HG03439 (cell line): ENCODE measurements around the gene RLN3.

Source experiments
- ATAC-seq: cut with Tn5 transposase; IDR thresholded peaks from one replicate; pipeline ENCODE4 v1.9.1; 2021; ENCODE audit warnings: mild to moderate bottlenecking, moderate library complexity; ENCODE audit not compliant: unreplicated experiment

The RLN3 gene

DNA sequence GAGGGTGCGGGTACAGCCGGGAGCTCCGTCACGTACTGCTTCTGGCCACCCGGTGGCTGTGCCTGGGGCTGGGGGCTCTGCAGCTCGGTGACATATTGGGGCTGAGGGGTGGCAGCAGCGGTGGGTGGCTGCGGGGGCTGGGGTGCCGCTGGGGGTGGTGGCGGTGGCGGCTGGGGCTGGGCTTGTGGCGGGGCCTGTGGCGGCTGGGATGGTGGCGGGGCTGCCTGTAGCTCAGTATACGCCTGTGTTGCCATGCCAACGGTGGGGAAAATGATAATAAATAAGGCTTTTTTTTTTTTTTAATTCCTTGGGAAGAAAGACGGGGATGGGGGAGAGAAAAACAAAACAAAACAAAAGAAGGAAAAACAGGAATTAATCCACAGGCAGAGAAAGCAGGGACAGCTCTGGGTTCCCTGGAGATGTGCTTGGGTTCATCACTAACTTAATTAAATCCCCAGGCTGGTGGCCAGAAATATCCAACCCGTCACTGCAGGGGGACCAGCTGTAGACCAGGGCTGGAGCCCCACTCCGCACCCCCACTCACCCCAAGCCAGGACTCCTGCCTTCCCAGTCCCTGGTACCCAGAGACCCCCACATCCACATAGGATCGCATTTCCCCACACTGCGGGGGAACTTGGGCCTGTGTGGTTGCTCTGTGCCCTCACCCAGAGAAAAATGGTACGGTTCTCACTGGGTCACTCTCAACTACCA, 34.2 kb upstream of the RLN3 start:
- ATAC-seq, result no peak

GRCh38 chr19:13995017-13995728, 32.8 kb upstream of the RLN3 start:
- ATAC-seq, result no peak

DNA sequence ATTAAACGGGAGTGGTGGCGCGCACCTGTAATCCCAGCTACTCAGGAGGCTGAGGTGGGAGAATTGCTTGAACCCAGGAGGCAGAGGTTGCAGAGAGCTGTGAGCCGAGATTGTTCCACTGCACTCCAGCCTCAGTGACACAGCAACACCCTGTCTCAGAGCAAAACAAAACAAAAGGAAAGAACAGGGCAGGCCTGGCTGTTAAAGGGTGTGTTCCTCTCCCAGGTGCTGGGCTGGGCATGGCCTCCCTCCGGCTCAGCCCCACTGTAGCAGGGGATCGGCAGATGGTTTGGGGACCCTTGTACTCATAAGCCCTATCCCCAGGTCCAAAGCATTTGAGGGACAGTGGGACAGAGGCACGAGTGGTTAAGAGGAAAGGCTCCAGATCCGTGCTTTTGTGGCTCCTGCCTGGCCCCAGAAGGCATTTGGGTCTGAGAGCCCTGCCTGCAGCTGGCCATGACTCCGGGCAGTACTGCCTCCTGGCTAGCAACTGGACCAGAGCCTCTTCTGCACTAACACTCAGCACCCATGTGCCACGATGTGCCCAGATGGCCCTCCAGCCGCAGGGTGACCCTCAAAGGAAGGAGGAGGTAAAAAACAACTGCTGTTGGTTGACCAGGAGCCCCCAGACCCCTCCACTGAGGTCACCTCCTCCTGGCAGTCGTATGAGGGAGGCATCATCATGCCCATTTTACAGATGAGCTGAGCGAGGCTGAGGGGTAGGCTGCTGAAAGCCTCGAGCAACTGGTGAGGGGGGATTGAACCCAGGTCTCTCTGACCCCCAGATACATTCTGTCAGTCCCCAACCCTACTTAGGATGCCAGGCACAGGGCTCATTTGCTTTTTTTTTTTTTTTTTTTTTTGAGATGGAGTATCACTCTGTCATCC, 31.8 kb upstream of the RLN3 start:
- ATAC-seq, result no peak

- ATAC-seq, result no peak
Observed at GRCh38 chr19:13996928-13997630, 30.9 kb upstream of the RLN3 start.

GRCh38 chr19:13997631-13997962, 30.4 kb upstream of the RLN3 start:
- no peak for ATAC-seq

GRCh38 chr19:13998426-13998825, 29.5 kb upstream of the RLN3 start:
- no peak for ATAC-seq

DNA sequence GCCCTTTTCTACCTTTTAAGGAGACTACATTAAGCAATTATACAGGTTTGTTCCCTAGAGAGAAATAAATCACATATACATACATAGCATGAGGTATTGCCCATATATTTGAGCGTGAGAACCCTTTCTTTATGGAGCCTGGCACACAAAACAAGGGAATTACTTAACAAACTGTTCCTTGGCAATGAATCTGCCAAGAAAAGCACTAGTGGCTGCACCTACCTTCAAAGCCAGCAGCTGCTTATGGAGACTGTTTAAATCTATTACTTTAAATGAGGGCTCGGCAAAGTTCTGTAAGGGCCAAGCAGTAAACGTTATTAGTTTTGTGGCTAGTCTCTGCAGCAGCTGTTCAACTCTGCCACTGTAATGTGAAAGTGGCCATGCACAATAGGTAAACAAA, 28.9 kb upstream of the RLN3 start:
- ATAC-seq, result no peak

- ATAC-seq, result no peak
Observed at GRCh38 chr19:14000691-14001375, 27.1 kb upstream of the RLN3 start.

GRCh38 chr19:14002571-14003250, 25.2 kb upstream of the RLN3 start:
- no peak for ATAC-seq

- no peak for ATAC-seq
Observed at GRCh38 chr19:14003251-14004055, 24.5 kb upstream of the RLN3 start.

DNA sequence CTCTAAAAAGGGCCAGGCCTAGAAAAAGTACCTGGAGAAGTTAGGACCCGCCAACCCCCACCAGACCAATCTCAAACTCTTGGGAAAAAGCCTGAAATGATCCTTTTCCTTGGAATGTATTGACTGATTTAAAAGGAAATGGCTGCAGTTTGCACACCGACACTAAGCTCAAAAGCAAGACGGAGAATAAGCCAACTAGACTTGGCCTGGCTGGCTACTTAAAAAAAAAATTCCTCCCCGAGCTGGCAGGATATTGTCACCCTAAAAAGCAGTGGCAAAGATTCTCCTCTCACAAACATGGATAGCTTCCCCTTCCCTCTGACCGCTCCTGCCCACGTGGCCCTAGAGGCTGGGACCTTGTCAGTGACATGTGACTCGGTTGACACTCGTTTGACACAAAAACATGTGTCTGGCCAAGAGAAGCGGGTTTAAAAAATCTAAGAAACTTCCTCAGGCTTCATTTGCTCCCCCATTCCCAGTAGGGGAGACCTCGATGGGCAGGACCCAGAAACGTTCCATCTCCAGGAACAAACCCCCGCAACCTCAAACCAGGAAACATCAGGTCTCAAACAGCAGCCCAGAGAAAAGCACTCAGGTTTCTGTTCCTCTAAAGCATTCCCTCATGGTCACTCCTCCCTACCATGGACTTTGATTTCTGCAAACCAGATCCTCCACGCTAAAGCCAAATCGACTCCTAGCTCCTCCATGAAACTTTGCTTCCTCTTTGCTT, 23.2 kb upstream of the RLN3 start:
- no peak for ATAC-seq

DNA sequence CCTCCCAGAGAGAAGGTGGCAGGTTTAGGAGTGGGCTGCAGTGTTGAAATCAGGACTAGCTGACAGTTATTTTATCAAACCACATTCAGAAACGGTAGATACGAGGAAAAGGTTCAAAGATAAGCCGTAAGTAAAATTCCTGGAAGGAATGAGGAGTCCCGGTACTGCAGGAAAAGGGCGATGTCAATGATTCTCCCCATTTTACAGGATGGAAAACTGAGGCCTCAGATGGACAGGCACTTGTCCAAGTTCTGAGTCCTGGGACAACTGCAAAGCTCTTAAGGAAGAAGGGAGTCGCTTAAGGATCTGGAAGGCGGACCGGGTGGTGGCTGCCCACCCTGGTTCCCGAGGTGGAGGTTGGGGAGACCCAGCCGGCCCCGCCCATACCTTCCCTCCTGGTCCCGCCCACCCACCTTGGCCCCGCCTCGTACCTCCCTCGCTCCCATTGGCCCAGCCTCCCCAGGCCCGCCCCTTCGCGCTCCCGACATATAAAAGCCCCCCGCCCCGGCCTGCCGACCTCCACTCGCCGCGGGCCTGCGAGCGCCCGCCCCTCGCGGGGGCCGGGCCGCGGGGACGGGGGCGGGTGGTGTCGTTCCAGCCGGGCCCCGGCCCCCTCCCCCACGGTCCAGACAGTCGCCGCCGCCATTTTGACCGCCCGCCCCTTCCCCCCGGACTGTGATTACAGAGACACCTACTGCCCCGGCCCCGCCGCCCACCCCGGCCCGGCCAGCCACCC, 22.4 kb upstream of the RLN3 start:
- peak; percentile 43 for ATAC-seq

GRCh38 chr19:14006085-14006765, 21.7 kb upstream of the RLN3 start, which contains the start of gene RFX1:
TSS of gene RFX1 (minus strand) at chr19:14006320. CDS start at chr19:13993843, 12,477 bp downstream.
- ATAC-seq, result peak; percentile 82

DNA sequence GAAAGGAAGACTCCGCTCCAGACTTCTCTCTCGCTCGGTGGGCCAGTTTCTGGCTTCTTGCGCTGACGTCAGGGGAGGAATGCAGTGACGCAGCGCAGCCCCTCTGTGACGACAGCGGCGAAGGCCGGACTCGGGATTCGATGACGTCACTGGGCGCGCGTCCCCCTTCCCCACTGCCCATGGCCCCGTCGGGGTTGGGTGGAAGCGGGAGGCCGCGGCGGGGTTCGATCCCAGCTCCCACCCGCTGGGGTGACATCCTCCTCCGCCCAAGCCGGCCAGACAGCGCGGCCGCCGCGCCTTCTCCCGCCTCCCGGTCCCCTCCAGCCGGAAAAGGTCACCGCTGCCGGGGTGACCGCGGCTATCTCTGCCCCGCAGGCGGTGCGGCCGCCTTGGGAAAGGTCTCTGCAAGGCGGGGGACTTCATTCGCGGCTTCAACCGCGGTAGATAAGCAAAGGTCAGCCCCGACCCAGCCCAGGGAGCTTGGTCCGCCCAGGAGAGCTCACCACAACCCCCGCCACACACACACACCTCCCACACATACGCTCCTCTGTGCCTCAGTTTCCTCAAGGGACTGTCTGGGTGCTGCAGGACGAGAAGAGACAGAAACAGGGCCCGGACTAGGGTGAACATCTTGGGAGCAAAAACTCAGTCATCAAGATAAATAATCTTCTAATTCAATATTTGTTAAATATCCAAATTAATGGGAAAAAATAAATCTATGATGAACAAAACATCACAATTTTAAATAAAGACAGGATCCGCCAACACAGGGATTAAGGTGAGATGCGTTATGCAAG, 21.0 kb upstream of the RLN3 start:
- peak; percentile 45 for ATAC-seq

GRCh38 chr19:14012378-14012915, 15.5 kb upstream of the RLN3 start:
- ATAC-seq, result no peak

DNA sequence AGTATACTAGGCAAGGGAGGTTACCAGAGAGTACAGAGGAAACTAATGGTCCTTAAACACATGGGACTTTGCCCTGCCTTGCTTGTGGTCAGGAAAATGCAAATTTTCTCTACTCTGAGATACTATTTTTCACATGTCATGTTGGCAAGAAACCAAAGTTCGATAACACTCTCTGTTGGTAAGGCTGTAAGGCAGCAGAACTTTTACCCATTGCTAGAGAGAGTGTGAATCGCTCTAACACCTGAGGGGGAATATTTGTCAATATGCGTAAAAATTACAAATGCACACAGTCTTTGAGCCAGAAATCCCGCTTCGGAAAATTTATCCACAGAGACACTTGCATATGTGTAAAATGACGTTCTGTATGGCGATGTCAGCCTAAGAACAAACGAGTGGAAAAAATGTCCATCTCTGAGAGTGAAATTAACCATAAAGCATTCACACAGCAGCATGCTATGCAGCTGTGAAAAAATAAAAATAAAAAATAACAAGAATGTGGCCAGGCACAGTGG, 12.4 kb upstream of the RLN3 start:
- peak; percentile 70 for ATAC-seq
